SK-N-MC (cell line): ENCODE data around the gene RNLS.

Experiments
- DNase-seq: peaks from one replicate; pipeline ENCODE4 v3.0.0-alpha.2; 2011; ENCODE audit warnings: low read depth, low spot score
- H3K27ac ChIP-seq: fragments of 200-600 bp; sonication (generic); 2 replicates; pipeline ENCODE4 v1.5.1; 2016; ENCODE audit warnings: mixed run types
- H3K36me3 ChIP-seq: fragments of 200-600 bp; sonication (generic); 2 replicates; pipeline ENCODE4 v1.6.1; 2017; ENCODE audit warnings: antibody characterized with exemption, low read length, mixed read lengths; ENCODE audit not compliant: insufficient read depth
- H3K4me3 ChIP-seq: fragments of 200-600 bp; sonication (generic); 2 replicates; pipeline ENCODE4 v1.5.1; 2016
- H3K9ac ChIP-seq: fragments of 200-600 bp; sonication (generic); 2 replicates; pipeline ENCODE4 v1.8.0; 2017; ENCODE audit warnings: mixed run types, mixed read lengths; ENCODE audit not compliant: insufficient read length
- H3K9me3 ChIP-seq: fragments of 200-600 bp; sonication (generic); 2 replicates; pipeline ENCODE4 v1.6.1; 2017; ENCODE audit warnings: low read depth, mild to moderate bottlenecking, antibody characterized with exemption, low read length, moderate library complexity, mixed read lengths
- EZH2 ChIP-seq: fragments of 200-600 bp; sonication (generic); IDR thresholded peaks from one replicate; pipeline ENCODE4 v1.6.1; 2017; ENCODE audit warnings: antibody characterized with exemption
- FOXP2 ChIP-seq: optimal IDR thresholded peaks from 2 replicates; pipeline ENCODE3; 2011; ENCODE audit warnings: mild to moderate bottlenecking, moderate library complexity; ENCODE audit not compliant: insufficient read depth; ENCODE audit errors: extremely low read length, control extremely low read depth
- POLR2AphosphoS5 ChIP-seq: IDR thresholded peaks from 2 replicates; pipeline ENCODE4 v1.6.1; 2012; ENCODE audit warnings: mild to moderate bottlenecking, low read depth, low read length, borderline replicate concordance

The RNLS gene

DNA sequence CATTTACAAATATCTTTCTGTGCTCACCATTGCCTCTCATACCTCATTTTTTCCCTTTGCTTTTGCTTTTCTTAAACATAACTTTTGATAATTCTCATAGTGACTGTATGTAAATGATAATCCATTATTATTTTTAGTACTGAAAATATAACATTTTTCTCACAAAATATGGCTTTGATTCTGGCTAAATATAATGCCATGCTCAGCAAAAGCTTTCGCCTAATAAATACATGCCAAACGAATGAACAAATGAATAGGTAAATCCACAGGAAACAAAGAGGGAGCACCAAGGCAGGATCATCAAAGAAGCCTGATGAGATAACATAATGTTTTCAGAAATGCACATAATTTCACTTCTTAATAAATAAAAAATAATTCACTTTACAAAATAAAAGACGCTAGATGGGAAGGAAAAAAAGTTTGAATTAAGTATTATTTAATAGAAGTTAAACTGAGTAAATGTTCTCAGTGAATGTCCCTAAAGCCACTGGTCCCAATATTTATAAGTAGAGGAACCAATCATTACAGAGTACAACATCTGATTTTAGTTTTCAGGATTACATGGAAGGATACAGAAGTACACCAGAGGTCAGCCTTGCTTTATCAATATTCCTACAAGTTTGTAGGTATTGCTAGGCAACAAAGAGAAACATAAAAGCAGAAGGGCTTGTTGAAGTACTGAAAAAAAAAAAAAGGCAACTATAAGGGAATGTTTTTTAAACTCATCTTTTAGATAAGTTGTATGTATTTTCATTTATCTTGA is 52.3 kb downstream of the RNLS start:
- Histone ChIP-seq H3K9me3 (no peaks in the 10 kb centered on the region), H3K4me3 (no peak overlapping the region), H3K36me3 (no peaks in the 10 kb centered on the region), H3K9ac (no peak overlapping the region), H3K27ac (no peak overlapping the region)
- no peak for DNase-seq
- no peak for TF ChIP-seq EZH2
- no peak for TF ChIP-seq FOXP2
- TF ChIP-seq POLR2AphosphoS5: no peak

- no peaks in the 10 kb centered on the region for H3K36me3 ChIP-seq
- no peaks in the 10 kb centered on the region for H3K9me3 ChIP-seq
- no peak overlapping the region for H3K27ac ChIP-seq
- DNase-seq: no peak
- no peak for TF ChIP-seq POLR2AphosphoS5
- no peak for TF ChIP-seq EZH2
- TF ChIP-seq FOXP2: no peak
- no peak overlapping the region for H3K9ac ChIP-seq
- H3K4me3 ChIP-seq: no peak overlapping the region
These were observed 53.0 kb downstream of the RNLS start for GRCh38 chr10:88530093-88530492.

GRCh38 chr10:88528806-88529570 is 54.1 kb downstream of the RNLS start:
- no peak for TF ChIP-seq FOXP2
- TF ChIP-seq EZH2: no peak
- no peak for TF ChIP-seq POLR2AphosphoS5
- Histone ChIP-seq H3K27ac (no peak overlapping the region), H3K9ac (no peak overlapping the region), H3K9me3 (no peaks in the 10 kb centered on the region), H3K36me3 (no peaks in the 10 kb centered on the region), H3K4me3 (no peak overlapping the region)
- DNase-seq: no peak

- no peak overlapping the region for H3K4me3 ChIP-seq
- no peak overlapping the region for H3K9ac ChIP-seq
These were observed 54.9 kb downstream of the RNLS start for GRCh38 chr10:88528201-88528600.

GRCh38 chr10:88527245-88527644 is 55.9 kb downstream of the RNLS start:
- Histone ChIP-seq H3K4me3 (no peak overlapping the region), H3K36me3 (no peaks in the 10 kb centered on the region), H3K27ac (no peak overlapping the region), H3K9me3 (no peaks in the 10 kb centered on the region), H3K9ac (no peak overlapping the region)
- TF ChIP-seq FOXP2 (no peak), EZH2 (no peak), POLR2AphosphoS5 (no peak)
- no peak for DNase-seq

More at GRCh38 chr10:88528201-88528600, 54.9 kb downstream of the RNLS start:
- no peak for TF ChIP-seq POLR2AphosphoS5
- TF ChIP-seq EZH2: no peak
- TF ChIP-seq FOXP2: no peak
- Histone ChIP-seq H3K27ac (no peak overlapping the region), H3K9me3 (no peaks in the 10 kb centered on the region), H3K36me3 (no peaks in the 10 kb centered on the region)
- DNase-seq: no peak

DNA sequence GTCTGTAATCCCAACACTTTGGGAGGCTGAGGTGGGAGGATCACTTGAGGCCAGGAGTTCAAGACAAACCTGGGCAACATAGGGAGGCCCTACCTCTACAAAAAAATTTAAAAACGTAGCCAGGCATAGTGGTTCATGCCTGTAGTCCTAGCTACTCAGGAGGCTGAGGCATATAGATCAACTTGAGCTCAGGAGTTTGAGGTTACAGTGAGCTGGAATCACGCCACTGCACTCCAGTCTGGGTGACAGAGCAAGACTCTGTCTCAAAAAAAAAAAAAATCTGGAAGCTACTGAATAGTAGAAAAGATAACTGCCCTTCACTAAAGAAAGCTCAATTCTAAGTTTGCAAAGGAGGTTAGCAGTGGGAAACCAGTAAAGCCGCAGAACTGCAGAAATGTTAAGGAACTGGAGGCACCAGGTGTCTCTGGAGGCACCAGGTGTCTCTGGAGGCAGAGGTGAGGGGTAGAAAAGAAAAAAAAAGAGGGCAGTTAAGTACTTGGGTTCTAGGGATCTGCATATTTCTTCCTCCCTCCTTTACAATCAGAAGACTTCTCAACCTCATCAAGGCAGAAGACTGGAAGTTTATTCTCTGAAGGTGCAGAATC is 56.5 kb downstream of the RNLS start:
- no peaks in the 10 kb centered on the region for H3K9me3 ChIP-seq
- H3K27ac ChIP-seq: no peak overlapping the region
- DNase-seq: no peak
- no peaks in the 10 kb centered on the region for H3K36me3 ChIP-seq
- no peak overlapping the region for H3K9ac ChIP-seq
- TF ChIP-seq FOXP2 (no peak), EZH2 (no peak), POLR2AphosphoS5 (no peak)
- H3K4me3 ChIP-seq: no peak overlapping the region

DNA sequence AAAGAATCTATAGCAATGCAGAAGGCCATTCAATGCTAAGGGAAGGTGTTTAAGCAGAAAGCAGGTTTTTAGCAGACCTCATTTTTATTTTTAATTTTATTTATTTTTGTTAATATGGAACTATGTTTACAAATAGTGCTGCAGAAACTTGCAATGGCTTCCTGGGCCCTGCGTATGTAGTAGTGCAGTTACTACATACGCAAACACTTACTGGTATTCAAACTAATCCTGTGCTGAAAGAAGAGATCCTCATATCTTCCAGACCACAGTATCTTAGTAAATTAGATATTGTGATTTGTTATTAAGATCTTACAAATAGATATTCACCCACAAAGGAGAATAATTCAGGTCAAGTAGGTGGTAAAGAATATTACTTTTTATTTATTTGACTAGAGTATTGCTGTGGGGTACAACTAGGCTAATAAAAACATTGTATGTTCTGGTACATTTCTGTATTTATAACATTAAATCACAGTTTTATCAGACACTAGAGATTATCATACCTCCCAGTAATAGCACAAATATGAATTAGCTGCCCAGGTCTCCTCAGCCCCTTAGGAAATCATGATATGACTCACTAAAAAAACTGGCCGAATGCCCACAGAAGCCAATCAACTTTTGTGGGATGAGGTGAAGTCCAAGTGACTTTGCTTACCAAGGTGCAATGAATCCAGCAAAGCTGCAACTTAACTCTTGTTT is 57.6 kb downstream of the RNLS start:
- Histone ChIP-seq H3K4me3 (no peak overlapping the region), H3K36me3 (no peaks in the 10 kb centered on the region), H3K9me3 (no peaks in the 10 kb centered on the region), H3K27ac (no peak overlapping the region), H3K9ac (no peak overlapping the region)
- DNase-seq: no peak
- no peak for TF ChIP-seq POLR2AphosphoS5
